Ovary (tissue), 3 donors: ENCODE data around the gene TSHZ2.

Source experiments
- CTCF ChIP-seq, 3 donors: fragments of 450-650 bp in 2 of 3; fragments of 200-600 bp in 1 of 3; IDR thresholded peaks; one replicate each; pipeline versions ENCODE4 v1.5.1 to v1.8.0; 2016 to 2022; ENCODE audit warnings: antibody characterized with exemption in 3 of 3, mild to moderate bottlenecking in 1 of 3
- EP300 ChIP-seq: sonication (generic); formaldehyde crosslinking; IDR thresholded peaks from one replicate; pipeline ENCODE4 v1.6.1; 2017; ENCODE audit warnings: antibody characterized with exemption
- POLR2A ChIP-seq: fragments of 450-650 bp; IDR thresholded peaks from one replicate; pipeline ENCODE4 v1.6.1; 2017; ENCODE audit warnings: antibody characterized with exemption, mild to moderate bottlenecking, moderate library complexity
- donor health status: DM: no; HTN: no; CAD: no.

GRCh38 chr20:53163486-53163885 is 191.3 kb downstream of the TSHZ2 start:
- TF ChIP-seq CTCF (IDR thresholded peaks at IDR 0.05) (no peak), EP300 (no peak), POLR2A (no peak)
